Stimulated activated CD4-positive, alpha-beta T cell treated with anti-CD3 and anti-CD28 coated beads, TNF-alpha, amount 100 ng/mL, for 24 hours (primary cell): ENCODE measurements around the gene ITPR3.
"Not testable (repeated sequence)": the region's sequence is repeated elsewhere in the genome, so short reads cannot be mapped to it uniquely, and the experiment has no call there.

ENCODE experiments used
- DNase-seq, 3 experiments: peaks; one replicate each; pipeline ENCODE4 v3.0.0-alpha.2; 2020; ENCODE audit warnings: low read depth in 3 of 3

ITPR3 gene

DNA sequence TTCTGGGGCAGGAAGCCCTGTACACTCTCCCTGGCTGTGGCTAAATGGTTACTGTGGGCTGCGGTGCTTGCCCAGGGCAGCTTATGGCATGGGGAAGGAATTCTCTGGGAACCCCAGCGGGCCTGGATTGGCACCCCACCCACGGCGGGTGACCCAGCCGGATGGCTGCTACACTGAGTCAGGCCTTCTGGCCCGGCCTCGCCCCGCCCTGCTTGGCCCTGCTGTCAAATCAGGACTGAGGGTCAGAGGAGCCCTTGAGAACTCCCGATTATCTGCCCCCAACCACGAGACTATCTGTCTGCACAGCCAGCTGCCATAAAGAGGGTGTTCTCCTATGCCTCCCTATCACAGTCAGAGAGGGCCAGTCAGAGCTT is 7.3 kb upstream of the ITPR3 start:
- no peak for DNase-seq

DNA sequence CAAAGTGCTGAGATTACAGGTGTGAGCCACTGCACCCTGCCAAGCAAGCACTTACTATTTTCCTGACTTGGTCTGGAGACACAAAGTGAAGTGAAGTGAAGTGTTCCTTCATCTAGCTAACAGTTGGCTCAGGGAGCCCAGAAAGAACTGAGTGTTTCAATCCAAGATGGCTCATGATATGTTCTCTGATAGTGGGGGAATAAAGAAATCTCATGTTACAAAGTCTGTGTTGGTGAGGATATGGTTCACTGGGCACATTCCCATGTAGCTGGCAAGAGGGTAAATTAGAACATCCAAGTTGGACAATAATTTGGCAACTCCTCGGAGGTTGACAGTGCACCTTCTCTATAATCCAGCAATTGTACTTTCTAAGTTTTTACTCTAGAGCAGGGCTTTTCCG is 5.0 kb upstream of the ITPR3 start:
- no peak for DNase-seq

DNA sequence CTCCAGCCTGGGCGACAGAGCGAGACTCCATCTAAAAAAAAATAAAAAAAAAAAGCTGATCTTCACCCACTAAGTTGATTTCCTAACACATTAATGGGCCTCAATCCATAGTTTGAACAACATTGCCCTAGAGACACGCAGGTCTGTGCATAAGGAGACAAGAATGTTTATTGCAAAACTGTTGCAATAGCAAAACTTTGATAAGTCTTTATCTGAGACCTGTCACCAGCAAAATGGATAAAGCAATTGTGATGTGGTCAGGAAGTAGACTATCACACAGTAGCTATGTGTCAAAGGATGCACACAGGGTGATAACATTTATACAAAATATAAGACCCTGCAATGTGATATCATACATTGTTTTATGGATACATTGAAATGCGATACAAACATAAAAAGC is 4.2 kb upstream of the ITPR3 start:
- DNase-seq, result no peak

DNA sequence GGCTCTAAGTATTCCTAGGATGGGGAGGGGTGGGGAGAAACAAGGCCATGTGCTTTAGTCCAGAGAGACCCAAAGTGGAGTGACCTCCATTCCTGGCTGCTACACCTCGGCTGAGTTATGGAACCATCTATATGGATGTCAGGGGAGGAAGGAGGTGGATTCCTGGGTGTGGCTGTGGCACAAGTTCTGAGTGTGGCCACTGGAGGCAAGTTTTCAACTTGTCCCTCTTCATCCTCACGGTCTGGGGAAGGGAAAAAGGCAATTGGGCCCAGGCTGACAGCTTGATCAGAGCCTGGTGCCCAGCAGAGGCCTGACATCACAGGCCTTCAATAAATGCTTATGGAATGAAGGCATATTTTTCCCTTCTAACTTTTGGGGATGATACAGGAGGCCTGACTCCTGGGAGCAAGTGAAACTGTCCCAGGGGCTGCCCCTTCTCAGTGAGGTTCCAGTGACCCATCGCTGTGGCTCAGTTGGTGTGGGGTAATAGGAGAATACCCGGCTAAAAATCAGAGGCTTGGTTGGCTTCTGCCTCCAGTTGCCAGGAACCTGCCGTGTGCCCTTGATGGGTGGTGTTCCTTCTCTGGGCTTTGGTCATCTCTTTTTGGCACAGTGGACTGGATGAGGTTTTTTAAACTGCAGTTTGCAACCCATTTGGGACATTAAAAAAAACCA is 1.8 kb upstream of the ITPR3 start:
- no peak for DNase-seq

DNA sequence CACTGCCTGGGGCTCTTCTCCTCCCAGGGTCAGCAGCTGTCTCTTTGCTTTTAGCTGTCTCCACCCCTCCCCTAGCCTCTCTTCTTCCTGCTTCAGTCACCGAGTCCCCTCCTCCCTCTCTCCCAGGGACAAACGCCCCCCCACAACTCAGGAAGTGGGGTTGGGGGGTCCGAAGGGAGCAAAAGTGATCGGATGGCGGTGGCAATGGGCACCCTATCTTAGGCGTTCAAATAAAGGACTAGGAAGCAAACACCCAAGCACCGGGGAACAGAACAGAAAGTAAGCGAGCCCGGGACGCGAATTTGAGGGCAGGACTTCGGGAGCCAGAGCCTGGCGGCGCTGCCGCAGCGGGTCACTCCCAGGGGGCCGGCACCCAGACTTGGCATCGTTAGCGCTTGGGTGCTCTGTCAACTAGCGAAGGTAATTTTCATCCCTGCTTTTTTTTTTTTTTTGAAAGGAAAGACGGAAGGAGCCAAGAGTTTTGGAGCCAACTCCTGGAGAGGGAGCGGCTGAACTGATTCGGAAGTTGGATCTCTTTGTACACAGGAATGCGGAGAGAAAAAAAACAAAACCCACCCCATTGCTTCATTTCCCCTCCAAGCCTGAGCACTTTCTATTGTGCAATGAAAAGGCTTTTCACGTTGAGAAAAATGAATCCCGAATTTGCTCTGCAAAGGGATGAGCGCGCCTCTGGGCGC is 815 bp upstream of the ITPR3 start:
- DNase-seq, result peak in 1 of 3 experiments; percentile 32

DNA sequence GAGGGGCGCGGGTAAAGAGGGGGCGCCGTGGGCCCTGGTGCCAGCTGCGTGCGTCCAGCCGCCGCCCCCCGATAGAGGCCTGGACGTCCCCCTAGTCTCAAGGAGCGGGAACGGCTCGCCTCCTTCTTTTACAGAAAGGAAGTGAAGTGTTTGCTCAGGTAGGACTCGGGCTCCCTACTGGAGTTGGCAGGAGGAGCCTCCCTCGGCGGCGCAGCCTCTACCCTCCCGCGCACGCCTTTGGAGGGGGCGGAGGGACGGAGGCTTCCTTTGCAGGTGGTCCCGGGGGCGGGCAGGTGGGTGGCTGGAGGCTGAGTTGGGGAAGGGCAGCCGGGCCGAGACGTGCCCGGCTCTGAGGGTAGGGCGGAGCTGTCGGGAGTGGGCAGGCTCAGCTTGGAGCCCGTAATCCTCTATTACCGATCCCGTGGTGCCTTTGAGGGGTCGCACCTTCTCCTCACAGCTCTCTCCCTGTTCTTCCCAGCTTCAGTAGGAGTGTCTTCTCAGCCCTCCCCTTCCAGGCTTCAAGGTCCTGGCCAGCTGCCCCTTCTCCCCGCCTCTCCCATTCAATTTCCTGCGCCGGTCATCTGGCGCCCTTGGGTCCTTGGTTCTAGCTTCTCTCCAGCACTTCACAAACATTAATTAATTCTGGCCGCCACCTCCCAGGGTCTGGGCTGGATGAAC is 728 bp downstream of the ITPR3 start:
- DNase-seq, result peak in 1 of 3 experiments; percentile 46

DNA sequence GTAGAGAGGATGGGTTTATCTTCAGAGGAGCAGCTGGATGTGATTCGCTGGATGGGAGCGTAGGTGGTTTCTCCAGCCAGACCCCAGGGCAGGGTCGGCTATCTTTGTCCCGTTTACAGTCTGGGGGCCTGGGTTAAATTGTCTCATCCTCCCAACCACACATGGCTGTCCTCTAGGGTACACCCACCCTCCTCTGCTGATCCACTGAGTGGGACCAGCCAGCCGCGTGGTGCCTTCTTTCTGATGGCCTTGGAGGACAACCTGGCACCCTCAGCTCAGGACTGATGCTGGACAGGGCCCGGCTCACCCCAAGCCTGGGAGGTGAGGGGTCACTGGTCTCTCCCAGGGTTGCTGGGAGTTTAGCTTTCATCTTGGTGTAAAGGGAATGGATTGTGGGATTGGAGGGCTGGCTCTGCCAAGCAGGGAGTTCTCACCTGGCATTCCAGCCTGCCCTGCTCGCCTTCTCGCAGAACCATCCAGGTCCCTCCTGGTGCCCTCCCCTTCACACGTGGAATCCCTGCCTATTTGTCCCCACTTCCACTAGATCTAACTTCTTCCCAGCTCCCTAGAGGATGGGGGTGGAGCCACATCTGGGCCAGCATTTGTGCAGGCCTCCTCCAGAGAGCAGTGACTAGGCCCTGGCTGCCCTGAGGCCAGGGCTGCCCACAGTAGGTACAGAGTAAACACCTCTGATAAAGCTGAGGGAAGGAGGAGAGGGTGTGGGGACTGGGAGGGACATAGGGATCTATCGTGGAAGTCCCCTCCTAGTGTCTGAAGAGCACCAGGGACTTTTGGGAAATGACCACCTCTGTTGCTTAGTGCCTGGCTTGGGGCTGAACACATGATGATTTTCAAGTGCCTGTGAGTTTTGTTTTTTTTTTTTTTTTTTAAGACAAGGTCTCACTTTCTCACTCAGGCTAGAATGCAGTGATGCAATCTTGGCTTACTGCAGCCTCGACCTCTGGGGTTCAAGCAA is 1.6 kb downstream of the ITPR3 start:
- DNase-seq, result no peak

DNA sequence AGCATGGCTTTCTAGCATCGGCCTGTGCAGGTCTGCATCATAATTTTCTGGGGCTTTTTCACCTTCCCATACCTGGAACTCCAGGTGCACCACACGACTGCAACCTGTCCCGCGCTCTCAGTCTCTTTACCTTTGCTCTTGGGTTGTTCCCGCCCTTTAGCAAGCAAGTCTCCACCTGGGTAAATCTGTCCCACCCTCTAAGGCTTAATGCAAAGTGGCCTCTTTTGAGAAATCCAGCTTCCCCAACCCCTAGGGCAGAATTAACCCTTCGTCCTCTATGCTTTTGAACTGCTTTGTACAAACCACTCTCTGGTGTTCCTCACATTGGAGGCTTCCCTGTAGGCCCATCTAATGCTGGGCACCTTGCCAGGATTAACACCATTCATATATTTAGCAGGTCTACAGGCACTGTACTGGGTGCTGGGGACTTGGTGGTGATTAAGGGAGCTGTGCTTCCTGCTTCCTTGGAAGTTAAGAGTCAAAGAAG is 2.8 kb downstream of the ITPR3 start:
- no peak for DNase-seq

DNA sequence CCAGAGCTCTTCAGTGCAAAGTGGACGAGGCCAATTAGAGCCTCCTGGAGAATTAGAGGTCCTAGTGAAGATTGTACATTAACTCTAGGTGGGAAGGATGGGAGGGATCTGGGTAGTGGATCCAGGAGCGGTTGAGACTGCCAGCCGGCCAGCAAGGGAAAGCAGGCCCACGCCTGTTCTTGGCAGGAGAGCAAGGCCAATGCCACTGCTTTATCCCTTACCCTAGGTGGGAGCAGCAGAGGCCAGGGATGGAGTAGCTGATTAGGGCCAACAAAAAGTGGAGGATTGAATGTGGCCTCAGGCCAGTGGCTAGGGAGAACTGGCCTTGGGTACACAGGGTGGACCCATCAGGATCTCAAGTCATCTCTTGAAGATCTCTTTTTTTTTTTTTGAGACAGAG is 3.7 kb downstream of the ITPR3 start:
- DNase-seq, result no peak

DNA sequence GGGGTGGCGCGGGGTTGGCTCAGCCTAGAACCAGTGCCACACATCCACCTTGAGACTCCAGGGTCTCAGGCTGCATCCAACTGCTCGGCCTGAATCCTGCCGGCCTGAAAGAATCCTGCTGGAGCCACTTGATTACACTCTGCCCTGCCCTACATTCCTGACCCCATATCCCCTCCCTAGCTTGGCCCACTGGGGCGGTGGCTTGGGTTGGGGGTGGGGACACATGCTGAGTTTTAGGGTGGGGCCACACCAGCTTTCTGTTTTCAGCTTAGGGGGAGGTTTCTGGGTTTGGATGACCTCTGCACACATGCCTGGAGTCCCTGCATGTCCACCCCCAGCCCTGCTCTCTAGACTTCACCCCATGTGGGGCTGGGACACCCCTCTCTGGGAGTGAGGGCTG is 6.8 kb downstream of the ITPR3 start:
- no peak for DNase-seq

DNA sequence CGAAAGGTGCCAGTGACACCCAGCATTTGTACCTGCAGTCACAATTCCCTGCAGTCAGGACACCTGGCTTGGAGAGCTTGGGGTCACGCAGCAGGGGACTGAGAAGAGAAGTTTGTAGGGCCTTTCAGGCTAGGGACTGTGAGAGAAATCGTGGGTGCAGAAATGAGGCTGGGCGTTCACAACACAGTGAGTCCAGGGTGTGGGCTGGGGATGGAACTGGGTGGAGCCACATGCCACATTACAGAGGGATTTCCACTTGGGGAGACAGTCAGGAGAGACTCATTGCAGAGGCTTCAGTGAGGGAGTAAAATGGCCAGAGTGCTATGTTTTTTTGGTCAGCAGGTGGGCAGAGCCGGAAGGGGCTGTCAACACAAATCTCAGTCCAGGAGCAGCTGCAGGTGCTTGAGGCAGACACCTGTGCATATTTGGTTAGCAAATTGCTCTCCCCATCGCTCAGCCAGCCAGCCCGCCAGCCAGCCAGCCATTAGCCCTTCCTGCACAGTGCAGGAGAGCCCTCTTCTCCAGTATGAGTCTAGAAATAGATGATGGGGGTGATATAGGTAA is 7.4 kb downstream of the ITPR3 start:
- no peak for DNase-seq

DNA sequence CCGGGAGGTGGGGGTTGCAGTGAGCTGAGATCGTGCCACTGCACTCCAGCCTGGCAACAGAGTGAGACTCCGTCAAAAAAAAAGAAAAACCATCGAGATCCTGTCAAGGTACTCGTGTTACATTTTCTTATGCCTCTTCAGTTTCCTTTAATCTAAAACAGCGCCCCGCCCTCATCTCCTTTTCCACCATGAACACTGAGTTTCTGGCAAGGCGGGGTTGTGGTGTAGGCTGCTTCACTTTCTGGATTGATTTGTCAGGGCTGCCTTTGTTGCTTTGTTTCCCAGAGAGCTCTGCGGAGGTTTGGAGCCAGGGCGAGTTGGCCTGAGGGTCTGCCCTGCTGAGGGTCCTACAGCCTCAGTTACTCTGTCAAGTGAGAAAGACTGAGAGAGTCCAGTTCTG is 8.9 kb downstream of the ITPR3 start:
- peak in 1 of 3 experiments; percentile 21 for DNase-seq

DNA sequence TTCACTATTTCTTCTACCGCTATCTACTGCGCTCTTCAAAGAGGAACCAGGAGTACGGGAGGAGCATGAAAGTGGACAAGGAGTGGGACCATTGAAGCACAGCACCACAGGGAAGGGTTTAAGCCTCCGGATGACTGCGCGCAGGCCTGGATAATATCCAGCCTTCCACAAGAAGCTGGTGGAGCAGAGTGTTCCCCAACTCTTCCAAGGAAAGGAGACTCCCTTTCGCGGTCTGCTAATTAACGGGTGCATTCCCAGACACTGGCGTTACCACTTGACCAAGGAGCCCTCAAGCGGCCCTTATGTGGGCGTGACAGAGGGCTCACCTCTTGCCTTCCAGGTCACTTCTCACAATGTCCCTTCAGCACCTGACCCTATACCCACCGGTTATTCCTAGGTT is 10.4 kb downstream of the ITPR3 start:
- DNase-seq, result not testable (repeated sequence)

DNA sequence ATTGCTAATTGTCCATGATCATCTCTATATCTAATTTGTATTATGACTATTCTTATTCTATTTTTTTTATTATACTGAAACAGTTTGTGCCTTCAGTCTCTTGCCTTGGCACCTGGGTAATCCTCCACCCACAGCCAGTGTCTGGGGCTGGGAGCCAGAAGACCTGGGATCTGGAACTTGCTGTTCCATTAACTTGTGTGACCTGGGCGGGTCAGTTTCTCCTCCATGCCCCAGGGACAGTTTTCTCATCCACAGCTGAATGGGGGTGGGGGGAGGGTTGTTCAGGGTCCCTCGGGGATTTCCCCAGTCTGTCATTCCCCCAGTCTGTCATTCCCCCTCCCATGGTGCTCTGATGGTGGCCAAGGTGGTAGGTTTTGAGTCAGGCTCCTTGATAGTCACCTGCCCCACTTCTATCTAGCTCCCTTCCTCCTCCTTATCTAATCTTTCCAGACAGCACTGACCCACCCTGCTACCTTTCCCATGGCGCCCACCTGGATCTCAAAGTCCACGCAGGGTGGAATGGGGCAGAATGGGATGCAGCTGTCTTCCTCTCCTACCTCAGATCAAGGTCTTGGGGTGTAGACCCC is 10.9 kb downstream of the ITPR3 start:
- DNase-seq, result no peak

DNA sequence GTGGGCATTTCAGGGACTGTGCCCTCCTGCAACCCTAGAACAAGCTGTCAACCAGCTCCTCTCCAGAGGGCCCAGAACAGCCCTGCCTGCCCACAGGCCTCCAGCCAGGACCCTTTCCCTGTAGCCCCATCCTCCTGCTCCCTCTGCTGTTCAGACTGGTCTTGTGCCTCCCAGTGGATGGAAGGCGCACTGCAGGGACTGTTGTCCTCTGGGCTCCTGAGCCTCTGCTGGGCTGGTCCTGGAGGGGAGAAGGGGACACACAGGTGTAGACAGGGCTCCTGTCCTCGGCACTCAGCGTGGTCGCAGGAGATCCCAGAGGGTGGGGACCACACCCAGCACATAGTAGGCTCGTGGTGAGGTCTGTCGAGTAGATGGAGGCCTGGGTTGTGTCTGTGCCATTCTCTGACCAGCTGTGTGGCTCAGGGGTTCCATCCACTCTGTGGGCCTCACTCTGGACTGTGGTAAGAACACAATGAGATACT is 11.5 kb downstream of the ITPR3 start:
- peak in 2 of 3 experiments; percentile 27 to 55 for DNase-seq

DNA sequence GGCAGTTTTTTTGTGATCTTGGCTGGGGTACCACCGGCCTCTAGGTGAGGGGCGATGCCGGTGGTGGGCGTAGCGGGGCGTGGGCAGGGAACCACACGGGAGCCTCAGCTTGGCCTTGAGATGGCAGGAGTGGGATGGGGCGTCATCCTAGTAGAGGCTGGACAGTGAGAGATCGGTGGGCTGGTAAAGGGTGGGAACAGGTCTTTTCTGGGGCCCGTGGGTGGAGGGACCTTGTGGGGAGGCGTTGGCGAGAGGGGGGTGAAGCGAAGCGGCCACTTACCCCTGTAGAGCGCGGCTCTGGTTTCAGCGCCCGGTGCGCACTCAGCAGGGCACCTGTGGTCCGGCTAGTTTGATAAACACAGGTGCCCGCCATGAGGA is 12.0 kb downstream of the ITPR3 start:
- no peak for DNase-seq

DNA sequence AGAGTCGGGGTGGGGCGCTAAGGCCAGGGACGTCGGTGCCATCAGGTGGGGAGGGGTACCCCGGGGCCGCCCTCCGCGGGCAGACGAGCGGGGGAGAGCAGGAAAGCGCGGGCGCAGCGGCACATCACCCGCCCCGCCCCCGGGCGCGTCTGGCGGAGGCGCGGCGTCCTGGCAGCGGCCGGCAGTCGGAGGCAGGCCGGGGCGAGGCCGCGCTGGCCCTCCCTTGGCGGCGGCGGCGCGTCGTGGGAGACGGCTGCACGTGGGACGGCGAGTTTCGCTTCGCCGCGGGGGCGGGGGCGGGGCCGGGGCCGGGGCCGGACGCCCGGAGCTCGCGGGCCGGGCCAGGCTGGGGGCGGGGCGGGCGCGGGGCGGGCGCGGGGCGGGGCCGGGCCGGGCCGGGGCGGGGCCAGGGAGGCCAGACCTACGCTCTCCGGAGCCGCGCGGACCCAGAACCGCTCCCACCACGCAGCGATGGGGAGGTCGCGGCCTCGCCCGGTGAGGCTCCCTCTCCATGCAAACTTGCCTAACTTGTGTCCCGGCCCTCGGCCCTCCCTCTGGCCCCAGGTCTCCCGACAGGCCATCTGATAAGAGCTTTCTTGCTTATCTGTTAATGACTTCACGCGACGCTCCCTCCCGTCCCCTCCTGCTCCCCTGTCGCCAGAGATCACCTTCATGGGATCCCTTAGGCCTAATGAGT is 12.5 kb downstream of the ITPR3 start:
- peak in 1 of 3 experiments; percentile 46 for DNase-seq

DNA sequence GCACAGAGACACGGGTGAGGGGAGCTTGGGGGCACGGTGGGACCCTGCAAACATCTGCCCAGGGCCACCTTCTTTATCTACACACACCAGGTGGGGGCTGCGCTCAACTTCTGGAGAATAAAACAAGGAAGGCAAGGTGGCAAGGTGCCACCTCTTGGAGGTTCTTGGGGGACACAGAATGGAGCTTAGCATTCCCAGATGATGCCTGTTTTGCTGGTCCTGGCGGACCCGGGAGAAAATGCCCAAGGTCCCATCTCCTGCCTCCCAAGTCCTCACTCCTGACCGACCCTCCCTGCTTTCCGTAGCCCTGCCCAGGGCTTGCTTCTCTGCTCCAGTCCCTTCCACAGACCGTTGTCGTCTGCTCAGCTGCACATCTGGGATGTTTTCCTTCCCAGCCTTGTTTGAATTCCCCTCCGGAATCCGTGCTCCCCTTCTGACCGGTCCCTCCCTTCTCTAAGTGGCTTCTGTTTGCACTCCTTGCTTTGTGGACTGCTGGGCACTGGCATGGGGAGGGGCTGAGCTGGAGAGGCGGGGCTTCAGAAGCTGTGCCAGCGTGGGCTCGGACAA is 13.1 kb downstream of the ITPR3 start:
- no peak for DNase-seq

DNA sequence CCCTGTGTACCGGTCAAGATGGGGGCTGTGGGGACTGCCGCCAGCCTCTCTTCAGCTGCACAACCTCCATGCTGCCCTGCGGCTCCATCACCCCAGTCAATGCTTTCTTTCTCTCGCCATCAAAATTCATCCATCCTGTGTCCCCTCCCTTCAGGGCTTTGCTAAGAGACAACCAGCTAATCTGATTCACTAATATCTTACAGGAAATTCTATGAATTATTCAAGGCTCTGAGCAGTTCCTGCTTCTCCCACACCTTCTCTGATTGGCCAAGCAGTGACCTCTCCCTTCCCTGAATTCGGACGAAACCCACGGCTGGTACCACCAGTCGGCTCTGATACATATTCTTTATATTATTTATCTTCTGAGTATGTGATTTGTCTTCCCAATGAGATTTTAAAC is 13.8 kb downstream of the ITPR3 start:
- DNase-seq, result no peak

DNA sequence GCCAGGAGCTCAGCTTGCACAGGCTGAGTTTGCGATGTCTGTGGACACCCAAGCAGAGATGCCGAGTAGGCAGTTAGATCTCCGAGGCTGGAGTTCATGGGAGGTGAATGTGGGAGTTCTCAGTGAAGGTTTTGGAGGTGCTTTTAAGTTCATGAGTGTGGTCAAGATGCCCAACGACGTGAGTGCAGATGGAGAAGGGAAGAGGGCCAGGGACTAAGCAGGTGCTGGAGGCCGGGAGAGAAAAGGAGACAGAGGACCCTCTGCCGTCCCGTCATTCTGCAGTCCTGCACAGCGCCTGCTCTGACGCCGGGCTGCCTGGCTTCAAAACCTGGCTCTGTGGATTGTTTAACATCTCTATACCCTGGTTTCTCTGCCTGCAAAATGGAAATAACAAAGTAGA is 15.5 kb downstream of the ITPR3 start:
- DNase-seq, result no peak
